NCI-H2227 treated with DMSO at 0.1 percent for 48 hours (cell line): ENCODE results near the gene POU2AF1.

Experiments used
- DNase-seq: peaks from one replicate; lab custom pipeline; 2025; lab: John Stamatoyannopoulos, UW

POU2AF1 gene

GRCh38 chr11:111310723-111311122, 68.4 kb downstream of the POU2AF1 start:
- no peak for DNase-seq

- no peak for DNase-seq
Measured at GRCh38 chr11:111310088-111310487, 69.0 kb downstream of the POU2AF1 start.

- DNase-seq, result no peak
Measured at GRCh38 chr11:111309215-111309915, 69.7 kb downstream of the POU2AF1 start.

- peak; percentile 62 for DNase-seq
Measured at GRCh38 chr11:111308140-111308539, 70.9 kb downstream of the POU2AF1 start.

GRCh38 chr11:111307472-111308108, 71.5 kb downstream of the POU2AF1 start:
- no peak for DNase-seq

- no peak for DNase-seq
Measured at GRCh38 chr11:111306321-111306720, 72.8 kb downstream of the POU2AF1 start.

- DNase-seq, result no peak
Measured at GRCh38 chr11:111305876-111306275, 73.2 kb downstream of the POU2AF1 start.

GRCh38 chr11:111305162-111305802, 73.8 kb downstream of the POU2AF1 start:
- no peak for DNase-seq

GRCh38 chr11:111303461-111303860, 75.6 kb downstream of the POU2AF1 start:
- no peak for DNase-seq

GRCh38 chr11:111302298-111302697, 76.8 kb downstream of the POU2AF1 start:
- DNase-seq, result no peak
